ENCODE data around the gene POU2AF3. TPM values are rescaled to one million over a fixed set of nuclear protein-coding genes. Genes with fewer than 3 reads are reported as not detected.

Gene POU2AF3
- polyA plus RNA-seq, 1 of the 3 experiments (the other 2 are of a cell fraction), result 0.07 TPM

DNA sequence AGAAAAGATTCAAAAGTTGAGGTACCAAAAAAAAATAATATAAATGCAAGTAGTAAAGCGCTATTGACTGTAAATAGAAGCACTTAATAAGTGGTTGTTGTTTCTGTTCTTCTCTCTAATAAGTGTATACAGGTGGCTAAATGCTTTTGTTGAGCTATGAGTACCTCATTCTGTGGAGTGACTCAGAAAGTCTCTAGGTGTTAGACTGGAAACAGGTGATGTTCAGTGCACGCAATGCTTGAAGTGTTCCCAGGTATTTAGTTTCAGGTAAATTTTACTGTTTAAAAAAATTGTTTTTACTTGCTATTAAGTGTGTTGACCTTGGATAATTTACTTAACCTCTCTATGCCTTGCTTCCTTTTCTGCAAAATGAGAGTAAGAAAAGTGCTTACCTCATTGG, 24.2 kb downstream of the POU2AF3 start:
- Histone ChIP-seq H3K27ac (ENCODE audit: low read depth in 2 of 2, low read length in 1 of 2) (no peak overlapping the region), H3K4me3 (ENCODE audit: low read depth in 2 of 2, low read length in 1 of 2) (no peak overlapping the region), H3K9me2 (no peaks in the 10 kb centered on the region), H3K4me1 (ENCODE audit: control insufficient read depth in 1 of 2, insufficient read depth in 2 of 2, low read depth in 1 of 2, low read length in 1 of 2) (no peaks in the 10 kb centered on the region), H2AFZ (ENCODE audit: low read depth) (no peak overlapping the region), H3K9ac (no peak overlapping the region), H4K20me1 (ENCODE audit: insufficient read depth) (no peaks in the 10 kb centered on the region), H3K27me3 (ENCODE audit: insufficient read depth) (no peaks in the 10 kb centered on the region; the same call in 1 of the 2 replicates), H3K79me2 (ENCODE audit: insufficient read depth) (no peaks in the 10 kb centered on the region), H3K36me3 (replicated peaks in 1 of 2; ENCODE audit: control insufficient read depth in 1 of 2, insufficient read depth in 2 of 2, low read length in 1 of 2) (no peaks in the 10 kb centered on the region), H3F3A (replicated peaks; ENCODE audit: insufficient read depth) (no peaks in the 10 kb centered on the region), H3K4me2 (no peak overlapping the region), H3K9me3 (no peaks in the 10 kb centered on the region)
- ChIA-PET CTCF (interaction anchor here (1.2 kb wide), 1 partner anchor 106 kb away, joined by 3 read pairs; no protein-coding TSS in a partner anchor), POLR2A (no interaction called here)
- TF ChIP-seq TEAD4 (IDR thresholded peaks at IDR 0.05; ENCODE audit: borderline replicate concordance, insufficient read depth) (no peak), EZH2phosphoT487 (IDR thresholded peaks at IDR 0.05; ENCODE audit: borderline replicate concordance, low read depth) (no peak), SIN3A (IDR thresholded peaks at IDR 0.05; ENCODE audit: borderline replicate concordance, low read depth, low read length) (no peak), GATA2 (CRISPR knock-in tag; IDR thresholded peaks at IDR 0.05) (no peak)
- WGBS (ENCODE audit: low lambda C conversion rate), result 83% methylated on average over 2 of the region's 2 CpGs
- DNase-seq, result no peak

DNA sequence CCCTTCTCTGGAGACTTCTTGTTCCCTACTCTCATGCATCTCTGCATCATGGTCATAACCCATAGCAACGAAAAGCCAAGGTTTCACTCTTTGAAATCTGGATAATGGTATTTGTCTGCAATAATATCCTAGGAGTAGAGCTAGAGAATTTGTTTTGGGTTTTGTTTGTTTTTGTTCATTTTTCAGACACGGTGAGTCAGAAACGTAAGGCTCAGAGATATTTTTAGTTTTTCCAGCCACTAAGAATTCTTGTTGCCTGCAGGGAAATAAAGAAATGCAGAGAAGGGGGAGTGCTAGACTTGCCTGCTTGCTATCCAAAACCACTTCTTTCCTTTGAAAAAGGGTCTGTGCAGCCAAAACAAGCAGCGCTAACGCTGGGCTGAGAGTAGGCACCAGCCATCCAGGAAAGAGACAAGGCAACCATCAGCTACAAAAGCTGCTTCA, 26.0 kb downstream of the POU2AF3 start:
- no peaks in the 10 kb centered on the region for H3K36me3 ChIP-seq (replicated peaks in 1 of 2; ENCODE audit: control insufficient read depth in 1 of 2, insufficient read depth in 2 of 2, low read length in 1 of 2)
- no peaks in the 10 kb centered on the region; the same call in 1 of the 2 replicates for H3K27me3 ChIP-seq (ENCODE audit: insufficient read depth)
- H3K9me2 ChIP-seq, result no peaks in the 10 kb centered on the region
- no peak overlapping the region for H3K9ac ChIP-seq
- H3K79me2 ChIP-seq (ENCODE audit: insufficient read depth), result no peaks in the 10 kb centered on the region
- peak overlapping the region; percentile 4; the same call in 1 of the 2 replicates for H3K4me2 ChIP-seq
- ChIA-PET POLR2A (no interaction called here), CTCF (interaction anchor here (1.0 kb wide), 1 partner anchor 17 kb away, joined by 3 read pairs; no protein-coding TSS in a partner anchor)
- H2AFZ ChIP-seq (ENCODE audit: low read depth), result peak overlapping the region; percentile 45; the same call in 1 of the 2 replicates
- no peak for DNase-seq
- no peaks in the 10 kb centered on the region for H3F3A ChIP-seq (replicated peaks; ENCODE audit: insufficient read depth)
- H3K27ac ChIP-seq (ENCODE audit: low read depth in 2 of 2, low read length in 1 of 2), result no peak overlapping the region
- H3K4me3 ChIP-seq (ENCODE audit: low read depth in 2 of 2, low read length in 1 of 2), result no peak overlapping the region
- WGBS (ENCODE audit: low lambda C conversion rate), result 42% methylated on average over 5 of the region's 5 CpGs
- peaks cover 0 to 5% of the 10 kb centered on the region in 2 experiments; a peak in 1 of 4 replicates for H3K4me1 ChIP-seq (ENCODE audit: control insufficient read depth in 1 of 2, insufficient read depth in 2 of 2, low read depth in 1 of 2, low read length in 1 of 2)
- TF ChIP-seq TAF1 (IDR thresholded peaks at IDR 0.05; ENCODE audit: borderline replicate concordance, low read depth, low read length) (no peak), FOSL2 (IDR thresholded peaks at IDR 0.05; ENCODE audit: borderline replicate concordance, low read depth) (no peak), FOXJ3 (CRISPR knock-in tag; IDR thresholded peaks at IDR 0.05) (no peak), GATA2 (CRISPR knock-in tag; IDR thresholded peaks at IDR 0.05) (no peak), NRF1 (IDR thresholded peaks at IDR 0.05; ENCODE audit: low read depth, low read length) (no peak), POLR2AphosphoS5 (IDR thresholded peaks at IDR 0.05; ENCODE audit: low read depth, low read length) (no peak), YY1 (IDR thresholded peaks at IDR 0.05; ENCODE audit: low read depth) (no peak), EP300 (IDR thresholded peaks at IDR 0.05; ENCODE audit: borderline replicate concordance in 1 of 2, low read depth in 1 of 2, low read length in 1 of 2) (no peak), GABPA (IDR thresholded peaks at IDR 0.05; ENCODE audit: low read depth) (no peak), RCOR1 (IDR thresholded peaks at IDR 0.05; ENCODE audit: low read length) (no peak), TCF12 (IDR thresholded peaks at IDR 0.05) (no peak), TEAD4 (IDR thresholded peaks at IDR 0.05; ENCODE audit: borderline replicate concordance, insufficient read depth) (no peak), SMC3 (IDR thresholded peaks at IDR 0.05; ENCODE audit: low read depth, low read length) (no peak), NFIC (IDR thresholded peaks at IDR 0.05; ENCODE audit: borderline replicate concordance) (no peak), SIN3A (IDR thresholded peaks at IDR 0.05; ENCODE audit: borderline replicate concordance, low read depth, low read length) (no peak), RAD21 (IDR thresholded peaks at IDR 0.05; ENCODE audit: low read length) (no peak)
- TF ChIP-seq, protein P1, sequence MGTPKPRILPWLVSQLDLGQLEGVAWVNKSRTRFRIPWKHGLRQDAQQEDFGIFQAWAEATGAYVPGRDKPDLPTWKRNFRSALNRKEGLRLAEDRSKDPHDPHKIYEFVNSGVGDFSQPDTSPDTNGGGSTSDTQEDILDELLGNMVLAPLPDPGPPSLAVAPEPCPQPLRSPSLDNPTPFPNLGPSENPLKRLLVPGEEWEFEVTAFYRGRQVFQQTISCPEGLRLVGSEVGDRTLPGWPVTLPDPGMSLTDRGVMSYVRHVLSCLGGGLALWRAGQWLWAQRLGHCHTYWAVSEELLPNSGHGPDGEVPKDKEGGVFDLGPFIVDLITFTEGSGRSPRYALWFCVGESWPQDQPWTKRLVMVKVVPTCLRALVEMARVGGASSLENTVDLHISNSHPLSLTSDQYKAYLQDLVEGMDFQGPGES (IDR thresholded peaks at IDR 0.05; ENCODE audit: low read depth, low read length), result no peak
- TF ChIP-seq, protein P2, sequence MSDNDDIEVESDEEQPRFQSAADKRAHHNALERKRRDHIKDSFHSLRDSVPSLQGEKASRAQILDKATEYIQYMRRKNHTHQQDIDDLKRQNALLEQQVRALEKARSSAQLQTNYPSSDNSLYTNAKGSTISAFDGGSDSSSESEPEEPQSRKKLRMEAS (IDR thresholded peaks at IDR 0.05; ENCODE audit: low read depth), result no peak
- TF ChIP-seq, protein P3, sequence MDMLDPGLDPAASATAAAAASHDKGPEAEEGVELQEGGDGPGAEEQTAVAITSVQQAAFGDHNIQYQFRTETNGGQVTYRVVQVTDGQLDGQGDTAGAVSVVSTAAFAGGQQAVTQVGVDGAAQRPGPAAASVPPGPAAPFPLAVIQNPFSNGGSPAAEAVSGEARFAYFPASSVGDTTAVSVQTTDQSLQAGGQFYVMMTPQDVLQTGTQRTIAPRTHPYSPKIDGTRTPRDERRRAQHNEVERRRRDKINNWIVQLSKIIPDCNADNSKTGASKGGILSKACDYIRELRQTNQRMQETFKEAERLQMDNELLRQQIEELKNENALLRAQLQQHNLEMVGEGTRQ (IDR thresholded peaks at IDR 0.05; ENCODE audit: borderline replicate concordance, low read depth, low read length), result no peak
- TF ChIP-seq, protein P4, sequence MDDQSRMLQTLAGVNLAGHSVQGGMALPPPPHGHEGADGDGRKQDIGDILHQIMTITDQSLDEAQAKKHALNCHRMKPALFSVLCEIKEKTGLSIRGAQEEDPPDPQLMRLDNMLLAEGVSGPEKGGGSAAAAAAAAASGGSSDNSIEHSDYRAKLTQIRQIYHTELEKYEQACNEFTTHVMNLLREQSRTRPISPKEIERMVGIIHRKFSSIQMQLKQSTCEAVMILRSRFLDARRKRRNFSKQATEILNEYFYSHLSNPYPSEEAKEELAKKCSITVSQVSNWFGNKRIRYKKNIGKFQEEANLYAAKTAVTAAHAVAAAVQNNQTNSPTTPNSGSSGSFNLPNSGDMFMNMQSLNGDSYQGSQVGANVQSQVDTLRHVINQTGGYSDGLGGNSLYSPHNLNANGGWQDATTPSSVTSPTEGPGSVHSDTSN (IDR thresholded peaks at IDR 0.05), result no peak
- no peaks in the 10 kb centered on the region for H4K20me1 ChIP-seq (ENCODE audit: insufficient read depth)
- H3K9me3 ChIP-seq, result no peaks in the 10 kb centered on the region

Data from SK-N-SH (cell line).